Esophagus muscularis mucosa (tissue), 4 donors: ENCODE data around the gene PET117. TPM values are rescaled to one million over a fixed set of nuclear protein-coding genes. Genes with fewer than 3 reads are reported as not detected.

ENCODE experiments used
- DNase-seq: peaks from one replicate; pipeline ENCODE4 v3.0.0-alpha.2; 2017; ENCODE audit errors: extremely low spot score
- H3K27ac ChIP-seq, 4 donors: fragments of 200-600 bp; sonication (generic); replicated peaks in 1 of 4; 1 replicate in 3 of 4; 2 replicates in 1 of 4; pipeline ENCODE4 v1.5.1; 2016 to 2019; ENCODE audit warnings: mild to moderate bottlenecking in 1 of 4
- H3K27me3 ChIP-seq, 4 donors: fragments of 200-600 bp; sonication (generic); one replicate each; pipeline versions ENCODE4 v1.5.1 to v1.6.0; 2016 to 2019
- H3K36me3 ChIP-seq, 4 donors: fragments of 200-600 bp; sonication (generic); one replicate each; pipeline ENCODE4 v1.5.1; 2016 to 2019
- H3K4me1 ChIP-seq, 4 donors: fragments of 200-600 bp; sonication (generic); one replicate each; pipeline ENCODE4 v1.5.1; 2016 to 2019
- H3K4me3 ChIP-seq, 4 donors: fragments of 200-600 bp; sonication (generic); 1 replicate in 2 of 4; 2 replicates in 2 of 4; pipeline ENCODE4 v1.5.1; 2016 to 2019; ENCODE audit warnings: mild to moderate bottlenecking in 4 of 4, moderate library complexity in 1 of 4
- H3K9me3 ChIP-seq, 4 donors: fragments of 200-600 bp; sonication (generic); 1 replicate in 3 of 4; 2 replicates in 1 of 4; pipeline ENCODE4 v1.5.1; 2016 to 2019
- EP300 ChIP-seq: sonication (generic); formaldehyde crosslinking; IDR thresholded peaks from one replicate; pipeline ENCODE4 v1.6.1; 2017; ENCODE audit warnings: antibody characterized with exemption
- POLR2A ChIP-seq: fragments of 450-650 bp; IDR thresholded peaks from one replicate; pipeline ENCODE4 v1.6.1; 2017; ENCODE audit warnings: antibody characterized with exemption, moderate library complexity, mild to moderate bottlenecking, low read depth
- POLR2AphosphoS5 ChIP-seq, 2 donors: sonication (generic); formaldehyde crosslinking; IDR thresholded peaks; one replicate each; pipeline ENCODE4 v1.6.1; 2017; ENCODE audit warnings: antibody characterized with exemption in 2 of 2
- WGBS: methylation state at CpG from one replicate; pipeline ENCODE4 v1.1.5; 2018; 5-methylcytosine and 5-hydroxymethylcytosine counted together
- intact Hi-C: fragments of 100-400 bp; cut with DNase I; formaldehyde crosslinking; loops from one replicate; pipeline ENCODE4 v1.15.1; 2023
- total RNA-seq, 4 donors: library from RNA; depleted of rRNA; stranded (reverse); fragments of >200 nt; gene quantifications; one replicate each; pipeline versions ENCODE4 v1.1.0 to v1.2.1, GENCODE V29; 2016
- TF ChIP-seq, protein P1 (sequence below), 3 experiments: fragments of 200-600 bp in 2 of 3; fragments of 450-650 bp in 1 of 3; sonication (generic) in 2 of 3; IDR thresholded peaks; one replicate each; pipeline ENCODE4 v1.5.1; 2017 to 2019; ENCODE audit warnings: antibody characterized with exemption in 3 of 3, mild to moderate bottlenecking in 2 of 3, moderate library complexity in 1 of 3

The PET117 gene
- total RNA-seq, 4 donors from 2014 or later, result 13.4 to 28.4 (median 16.9) TPM

DNA sequence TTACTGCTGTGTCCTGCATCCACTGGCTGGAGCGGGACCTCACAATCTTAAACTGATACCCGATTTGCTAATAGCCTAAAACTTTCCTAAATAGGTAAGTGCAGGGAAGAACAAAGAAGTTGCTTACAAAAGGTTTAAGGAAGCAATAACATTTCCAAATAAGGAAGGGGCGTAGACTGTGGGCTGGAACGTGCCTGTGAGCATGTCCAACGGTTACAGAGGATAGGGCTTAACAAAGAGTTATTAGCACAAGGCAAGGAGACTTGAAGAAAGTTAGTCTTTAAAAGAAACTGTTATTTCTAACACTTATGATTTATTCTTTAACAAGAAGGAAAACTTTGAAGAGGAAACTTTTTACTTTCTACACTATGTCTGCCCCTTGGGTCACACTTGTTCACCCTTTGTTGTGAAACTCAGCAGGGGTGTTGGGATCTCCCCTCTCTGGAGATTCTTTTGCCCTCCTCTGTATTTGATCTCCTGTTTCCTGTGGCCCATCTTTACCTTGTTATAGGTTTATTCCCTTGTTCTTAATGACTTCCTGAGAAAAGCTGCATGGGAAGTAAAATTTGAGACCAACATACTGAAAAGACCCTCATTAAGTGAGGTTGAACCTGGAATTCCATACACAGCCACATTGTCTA is 28.7 kb downstream of the PET117 start:
- Histone ChIP-seq H3K4me1 (peaks cover 0 to 27% (median 18%) of the 10 kb centered on the region in 4 donors), H3K27me3 (no peaks in the 10 kb centered on the region), H3K9me3 (no peaks in the 10 kb centered on the region), H3K4me3 (no peak overlapping the region), H3K27ac (peak overlapping the region; percentile 36 to 61 (median 49)), H3K36me3 (peaks cover 12 to 53% (median 35%) of the 10 kb centered on the region in 4 donors)
- DNase-seq, result no peak
- TF ChIP-seq, protein P1, sequence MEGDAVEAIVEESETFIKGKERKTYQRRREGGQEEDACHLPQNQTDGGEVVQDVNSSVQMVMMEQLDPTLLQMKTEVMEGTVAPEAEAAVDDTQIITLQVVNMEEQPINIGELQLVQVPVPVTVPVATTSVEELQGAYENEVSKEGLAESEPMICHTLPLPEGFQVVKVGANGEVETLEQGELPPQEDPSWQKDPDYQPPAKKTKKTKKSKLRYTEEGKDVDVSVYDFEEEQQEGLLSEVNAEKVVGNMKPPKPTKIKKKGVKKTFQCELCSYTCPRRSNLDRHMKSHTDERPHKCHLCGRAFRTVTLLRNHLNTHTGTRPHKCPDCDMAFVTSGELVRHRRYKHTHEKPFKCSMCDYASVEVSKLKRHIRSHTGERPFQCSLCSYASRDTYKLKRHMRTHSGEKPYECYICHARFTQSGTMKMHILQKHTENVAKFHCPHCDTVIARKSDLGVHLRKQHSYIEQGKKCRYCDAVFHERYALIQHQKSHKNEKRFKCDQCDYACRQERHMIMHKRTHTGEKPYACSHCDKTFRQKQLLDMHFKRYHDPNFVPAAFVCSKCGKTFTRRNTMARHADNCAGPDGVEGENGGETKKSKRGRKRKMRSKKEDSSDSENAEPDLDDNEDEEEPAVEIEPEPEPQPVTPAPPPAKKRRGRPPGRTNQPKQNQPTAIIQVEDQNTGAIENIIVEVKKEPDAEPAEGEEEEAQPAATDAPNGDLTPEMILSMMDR (IDR thresholded peaks at IDR 0.05), result no peak
- TF ChIP-seq POLR2AphosphoS5 (IDR thresholded peaks at IDR 0.05), result no peak
- no peak for TF ChIP-seq POLR2A
- no peak for TF ChIP-seq EP300
- 67% methylated on average over 5 of the region's 5 CpGs for WGBS
- intact Hi-C loops, result no loop called here

DNA sequence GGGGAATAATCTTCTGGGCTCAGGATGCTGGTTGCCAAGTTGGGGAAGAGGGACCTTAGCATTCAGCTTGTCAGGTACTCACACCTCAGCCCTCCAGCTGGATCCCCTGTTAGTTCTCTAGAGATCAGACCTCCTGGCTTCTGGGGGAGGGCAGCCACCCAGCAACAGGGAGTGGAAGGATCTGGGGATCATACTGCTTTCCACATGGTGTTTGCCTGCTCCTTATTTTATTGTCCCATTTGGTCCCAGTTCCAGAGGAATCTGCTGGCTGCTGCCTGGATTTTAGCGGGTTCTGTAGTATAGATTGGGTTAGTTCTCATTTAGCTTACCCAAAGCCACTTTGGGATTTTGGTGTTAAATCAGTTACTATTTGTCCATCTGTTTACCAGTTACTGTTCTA is 29.3 kb downstream of the PET117 start:
- peak overlapping the region; percentile 25 to 61 (median 49) for H3K27ac ChIP-seq
- TF ChIP-seq, protein P1 (IDR thresholded peaks at IDR 0.05), result no peak
- no peak for TF ChIP-seq POLR2A
- no peak for TF ChIP-seq EP300
- TF ChIP-seq POLR2AphosphoS5 (IDR thresholded peaks at IDR 0.05), result no peak
- 92% methylated on average over 1 of the region's 1 CpG for WGBS
- H3K9me3 ChIP-seq, result no peaks in the 10 kb centered on the region
- no peaks in the 10 kb centered on the region for H3K27me3 ChIP-seq
- H3K4me1 ChIP-seq, result peaks cover 0 to 27% (median 18%) of the 10 kb centered on the region in 4 donors
- peaks cover 12 to 53% (median 31%) of the 10 kb centered on the region in 4 donors for H3K36me3 ChIP-seq
- H3K4me3 ChIP-seq, result no peak overlapping the region
- intact Hi-C loops, result no loop called here
- DNase-seq, result no peak

DNA sequence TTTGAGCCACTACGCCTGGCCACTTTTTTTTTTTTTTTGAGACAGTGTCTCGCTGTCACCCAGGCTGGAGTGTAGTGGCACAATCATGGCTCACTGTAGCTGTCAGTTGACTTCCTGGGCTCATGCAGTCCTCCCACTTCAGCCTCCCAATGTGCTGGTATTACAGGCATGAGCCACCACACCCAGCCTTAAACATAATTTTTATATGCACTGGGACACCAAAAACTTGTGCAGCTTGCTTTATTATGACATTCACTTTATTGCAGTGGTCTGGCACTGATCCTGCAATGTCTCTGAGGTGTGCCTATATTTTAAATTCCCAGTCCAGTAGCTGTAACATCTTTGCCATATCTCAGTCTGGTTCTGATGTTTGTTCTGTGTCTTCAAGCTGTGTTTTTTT is 34.7 kb downstream of the PET117 start:
- WGBS, result 96% methylated on average over 2 of the region's 2 CpGs
- Histone ChIP-seq H3K27me3 (no peaks in the 10 kb centered on the region), H3K4me1 (no peaks in the 10 kb centered on the region)

DNA sequence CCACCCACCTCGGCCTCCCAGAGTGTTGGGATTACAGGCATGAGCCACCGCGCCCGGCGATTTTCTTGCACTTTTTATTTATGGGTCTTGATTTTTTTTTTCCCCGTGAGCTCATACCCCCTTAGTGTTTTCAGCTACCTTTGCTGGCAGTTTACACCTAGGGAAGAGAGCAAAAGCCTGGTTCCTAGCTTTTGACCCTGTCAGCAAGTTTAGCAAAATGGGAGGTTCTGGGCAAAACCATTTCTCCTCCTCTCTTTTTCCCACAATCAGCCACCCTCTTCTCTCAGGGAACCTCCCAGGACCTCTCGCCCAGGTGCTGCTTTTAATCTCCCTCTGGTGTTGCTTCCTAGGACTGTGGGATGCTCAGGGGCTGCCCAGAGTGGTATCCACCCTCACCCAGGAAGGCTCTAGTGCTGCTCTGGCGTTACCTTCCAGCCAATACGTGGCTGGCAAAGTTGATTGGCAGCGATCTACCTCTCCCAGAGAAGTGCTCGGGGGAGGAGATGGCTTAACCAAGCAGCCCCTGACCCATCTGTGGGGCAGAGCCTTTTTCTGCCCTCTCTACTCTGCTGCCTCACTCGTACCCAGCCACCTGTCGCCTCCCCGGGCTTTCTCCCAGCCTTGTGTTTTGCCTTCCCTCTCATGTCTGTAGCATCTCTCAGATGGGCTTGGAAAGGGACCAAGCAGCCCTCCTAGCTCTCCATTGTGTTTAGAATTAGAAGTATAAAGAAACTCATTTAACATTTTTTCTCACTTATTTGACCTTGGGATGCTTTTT is 37.4 kb downstream of the PET117 start:
- Histone ChIP-seq H3K9me3 (peaks cover 0 to 4% (median 2%) of the 10 kb centered on the region in 4 donors), H3K36me3 (peaks cover 7 to 45% (median 15%) of the 10 kb centered on the region in 4 donors), H3K27me3 (no peaks in the 10 kb centered on the region), H3K27ac (no peak overlapping the region), H3K4me1 (no peaks in the 10 kb centered on the region), H3K4me3 (no peak overlapping the region)
- TF ChIP-seq POLR2AphosphoS5 (IDR thresholded peaks at IDR 0.05), result no peak
- TF ChIP-seq, protein P1 (IDR thresholded peaks at IDR 0.05), result no peak
- no peak for TF ChIP-seq EP300
- no peak for TF ChIP-seq POLR2A
- WGBS, result 96% methylated on average over 14 of the region's 14 CpGs
- DNase-seq, result no peak
- intact Hi-C loops, result no loop called here

More for the DNA sequence above, 34.7 kb downstream of the PET117 start:
- H3K4me3 ChIP-seq, result no peak overlapping the region
- no peak for DNase-seq
- TF ChIP-seq POLR2A (no peak), POLR2AphosphoS5 (IDR thresholded peaks at IDR 0.05) (no peak), EP300 (no peak)
- TF ChIP-seq, protein P1 (IDR thresholded peaks at IDR 0.05), result no peak
- intact Hi-C loops, result no loop called here
- H3K9me3 ChIP-seq, result no peaks in the 10 kb centered on the region
- H3K27ac ChIP-seq, result no peak overlapping the region
- H3K36me3 ChIP-seq, result peaks cover 0 to 42% (median 5%) of the 10 kb centered on the region in 4 donors
